HepG2 (cell line): ENCODE results near the gene METTL27. TPM values are rescaled to one million over a fixed set of nuclear protein-coding genes. Genes with fewer than 3 reads are reported as not detected.

ENCODE experiments used
- PRDM4 ChIP-seq: sonication (generic); formaldehyde crosslinking; IDR thresholded peaks from 2 replicates; pipeline ENCODE4 v1.9.0; 2021; ENCODE audit warnings: missing genetic modification reagents, borderline replicate concordance
- SIX1 ChIP-seq: sonication (generic); formaldehyde crosslinking; IDR thresholded peaks from 2 replicates; pipeline ENCODE4 v1.4.0; 2020; ENCODE audit warnings: missing genetic modification reagents, borderline replicate concordance
- ZBTB40 ChIP-seq, 2 experiments: fragments of 450-650 bp in 1 of 2; sonication (generic) in 1 of 2; formaldehyde crosslinking in 1 of 2; IDR thresholded peaks; 2 replicates each; pipeline versions ENCODE4 v1.6.1 to v1.8.0; 2016 to 2022; ENCODE audit warnings: antibody characterized with exemption in 1 of 2, mild to moderate bottlenecking in 1 of 2, missing genetic modification reagents in 1 of 2
- ZSCAN9 ChIP-seq: IDR thresholded peaks from 2 replicates; pipeline ENCODE4 v1.6.1; 2016; ENCODE audit warnings: borderline replicate concordance
- polyA plus RNA-seq, 8 experiments: library from polyadenylated mRNA; depleted of rRNA in 3 of 8; stranded (reverse) in 7 of 8; unstranded in 1 of 8; fragments of >200 nt; fragmentation: Illumina TruSeq in 4 of 8; extraction: Trizol in 4 of 8; gene quantifications; 2 replicates each; pipeline versions ENCODE4 v1.2.1 to v1.2.3, GENCODE V29; 2011 to 2016; ENCODE audit warnings: low read depth in 4 of 8, missing spikeins in 1 of 8, mixed read lengths in 1 of 8; ENCODE audit not compliant: insufficient read depth in 1 of 8
- total RNA-seq, 5 experiments: library from RNA; depleted of rRNA; stranded (reverse); fragments of >200 nt; fragmentation: Illumina TruSeq; extraction: Trizol; gene quantifications; 2 replicates each; pipeline ENCODE4 v1.2.3, GENCODE V29; 2016; ENCODE audit warnings: low read depth in 1 of 5

Gene METTL27
- total and polyA plus RNA-seq, 2 of the 13 experiments (the other 11 are each of a cell fraction or from before 2014, with no cell fraction given) = 2.0 to 3.0 TPM

GRCh38 chr7:73852500-73852899 lies 10.2 kb upstream of the METTL27 start (continued):
- TF ChIP-seq ZBTB40 (IDR thresholded peaks at IDR 0.05) (no peak), ZBTB40 (CRISPR knock-in tag; IDR thresholded peaks at IDR 0.05) (no peak), ZSCAN9 (CRISPR knock-in tag) (no peak), PRDM4 (CRISPR knock-in tag) (no peak), SIX1 (CRISPR knock-in tag) (no peak)
- TF ChIP-seq, all 625 proteins: peak for 0
